ENCODE results near the gene NR3C2. TPM values are rescaled to one million over a fixed set of nuclear protein-coding genes. Genes with fewer than 3 reads are reported as not detected.

The NR3C2 gene
- total and polyA plus RNA-seq, 3 experiments from 2014 or later, result 5.7 to 7.3 (median 6.3) TPM

DNA sequence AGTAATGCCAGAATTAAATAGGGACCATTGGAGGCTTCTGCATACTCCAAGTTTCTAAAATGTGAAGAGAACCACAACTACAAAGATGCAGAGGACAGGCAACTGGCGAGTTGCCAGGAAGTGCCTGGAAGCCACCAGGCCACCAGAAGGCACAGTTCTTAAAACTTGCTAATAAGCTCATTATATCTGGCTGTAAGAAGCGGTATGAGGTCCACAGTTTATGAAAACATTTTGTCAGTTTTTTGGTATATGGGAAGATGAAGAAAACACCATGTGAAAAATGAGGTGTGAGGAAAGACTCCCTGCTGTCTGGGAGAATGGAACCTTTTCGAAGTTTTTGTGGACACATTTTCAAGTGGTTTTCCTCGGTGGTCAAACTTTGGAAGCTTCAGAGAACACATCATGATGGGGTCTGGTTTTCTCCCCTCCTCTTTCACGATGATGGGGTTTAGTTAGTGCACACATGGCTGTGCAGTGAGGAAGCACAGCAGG lies 202.7 kb downstream of the NR3C2 start:
- Mint-ChIP-seq H3K27ac (peak overlapping the region in 2 of 8 donors; percentile 24 to 32), H3K36me3 (peaks cover 0 to 4% (median 3%) of the 10 kb centered on the region in 3 donors), H3K4me3 (no peak overlapping the region), H3K27me3 (no peaks in the 10 kb centered on the region), H3K4me1 (peaks cover 13 to 35% (median 20%) of the 10 kb centered on the region in 3 donors), H3K9me3 (no peaks in the 10 kb centered on the region)
- Histone ChIP-seq H3K9me3 (ENCODE audit: low read length) (no peaks in the 10 kb centered on the region), H3K4me3 (ENCODE audit: low read length) (no peak overlapping the region), H3K36me3 (ENCODE audit: insufficient read depth, low read length) (no peaks in the 10 kb centered on the region), H3K27me3 (ENCODE audit: insufficient read depth, low read length, poor library complexity, severe bottlenecking) (no peaks in the 10 kb centered on the region), H3K4me1 (ENCODE audit: insufficient read depth, low read length) (no peaks in the 10 kb centered on the region), H3K27ac (ENCODE audit: low read depth, low read length) (no peak overlapping the region)
- peak in 1 of 5 donors; percentile 5 for DNase-seq
- POLR2A ChIA-PET, result no interaction called here
- CTCF ChIA-PET, result no interaction called here

DNA sequence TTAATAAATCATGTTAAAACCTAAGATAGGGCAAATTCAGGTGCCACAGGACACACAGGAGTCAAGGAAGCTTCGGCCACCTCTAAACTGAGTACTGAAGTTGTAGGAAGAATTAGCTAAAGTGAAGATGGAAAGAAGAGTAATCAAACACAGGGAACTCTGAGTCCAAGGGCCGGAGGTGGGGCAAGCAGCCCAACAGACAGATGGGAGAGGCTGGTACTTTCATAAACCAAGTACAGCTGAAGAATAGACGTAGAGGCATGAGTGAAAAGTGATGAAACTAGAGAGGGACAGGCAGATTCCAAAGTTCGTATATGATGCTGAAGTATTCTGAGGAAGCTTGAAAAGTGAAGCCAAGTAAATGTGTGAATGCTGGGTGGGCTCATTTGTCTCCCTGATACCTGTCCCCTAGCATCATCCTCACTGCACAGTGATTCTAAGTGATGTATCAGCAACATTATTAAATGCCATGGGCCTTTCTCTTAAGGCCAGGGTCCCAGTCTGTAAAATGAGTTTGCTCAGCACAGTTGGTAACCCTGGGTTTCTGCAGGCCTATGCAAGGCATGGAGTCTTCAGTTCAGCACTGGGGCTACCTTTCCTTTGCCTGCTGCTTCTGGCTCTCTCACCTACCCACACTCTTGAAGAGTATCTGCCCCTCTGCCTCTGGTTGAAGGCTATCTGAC lies 203.3 kb downstream of the NR3C2 start:
- Mint-ChIP-seq H3K27me3 (no peaks in the 10 kb centered on the region), H3K9me3 (no peaks in the 10 kb centered on the region), H3K4me3 (no peak overlapping the region), H3K4me1 (peaks cover 8 to 35% (median 17%) of the 10 kb centered on the region in 3 donors), H3K36me3 (peaks cover 0 to 6% (median 2%) of the 10 kb centered on the region in 3 donors), H3K27ac (peak overlapping the region in 3 of 8 donors; percentile 1 to 87 (median 6))
- Histone ChIP-seq H3K27ac (ENCODE audit: low read depth, low read length) (no peak overlapping the region), H3K36me3 (ENCODE audit: insufficient read depth, low read length) (no peaks in the 10 kb centered on the region), H3K4me1 (ENCODE audit: insufficient read depth, low read length) (no peaks in the 10 kb centered on the region), H3K27me3 (ENCODE audit: insufficient read depth, low read length, poor library complexity, severe bottlenecking) (no peaks in the 10 kb centered on the region), H3K4me3 (ENCODE audit: low read length) (no peak overlapping the region), H3K9me3 (ENCODE audit: low read length) (no peaks in the 10 kb centered on the region)
- no peak for DNase-seq
- POLR2A ChIA-PET, result no interaction called here
- CTCF ChIA-PET, result interaction anchor here (1.2 kb wide), 1 partner anchor 10 kb away, joined by 4 read pairs; no protein-coding TSS in a partner anchor

DNA sequence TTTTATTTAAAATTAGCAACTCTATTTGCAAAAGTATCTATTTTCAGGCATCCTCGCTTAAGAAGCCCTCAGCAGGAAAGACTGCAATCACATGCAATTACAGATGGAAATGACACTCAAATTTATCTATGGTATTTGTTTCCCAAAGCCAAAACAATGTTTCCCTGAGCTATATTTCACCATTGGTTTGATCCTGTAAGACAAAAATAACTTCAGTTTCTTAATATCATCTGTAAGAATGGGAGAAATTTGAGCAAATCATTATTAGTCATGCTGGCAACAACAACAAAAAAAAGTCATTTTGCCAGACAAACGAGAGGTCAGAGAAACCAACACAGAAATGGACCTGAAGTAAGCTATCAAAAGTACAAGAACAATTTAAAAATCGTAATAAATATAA lies 204.1 kb downstream of the NR3C2 start:
- DNase-seq, result no peak
- no peaks in the 10 kb centered on the region for H3K27me3 ChIP-seq (ENCODE audit: insufficient read depth, low read length, poor library complexity, severe bottlenecking)
- H3K27me3 Mint-ChIP-seq, result no peaks in the 10 kb centered on the region
- H3K9me3 Mint-ChIP-seq, result peaks cover 0 to 1% (median 0%) of the 10 kb centered on the region in 5 donors
- H3K4me3 ChIP-seq (ENCODE audit: low read length), result no peak overlapping the region
- H3K27ac Mint-ChIP-seq, result no peak overlapping the region
- no peaks in the 10 kb centered on the region for H3K9me3 ChIP-seq (ENCODE audit: low read length)
- H3K36me3 Mint-ChIP-seq, result peaks cover 0 to 7% (median 2%) of the 10 kb centered on the region in 3 donors
- H3K4me1 Mint-ChIP-seq, result peaks cover 6 to 33% (median 17%) of the 10 kb centered on the region in 3 donors
- H3K36me3 ChIP-seq (ENCODE audit: insufficient read depth, low read length), result no peaks in the 10 kb centered on the region
- no peak overlapping the region for H3K4me3 Mint-ChIP-seq
- POLR2A ChIA-PET, result no interaction called here
- H3K4me1 ChIP-seq (ENCODE audit: insufficient read depth, low read length), result no peaks in the 10 kb centered on the region
- H3K27ac ChIP-seq (ENCODE audit: low read depth, low read length), result no peak overlapping the region
- CTCF ChIA-PET, result interaction anchor here (1.2 kb wide), 1 partner anchor 10 kb away, joined by 4 read pairs; no protein-coding TSS in a partner anchor

DNA sequence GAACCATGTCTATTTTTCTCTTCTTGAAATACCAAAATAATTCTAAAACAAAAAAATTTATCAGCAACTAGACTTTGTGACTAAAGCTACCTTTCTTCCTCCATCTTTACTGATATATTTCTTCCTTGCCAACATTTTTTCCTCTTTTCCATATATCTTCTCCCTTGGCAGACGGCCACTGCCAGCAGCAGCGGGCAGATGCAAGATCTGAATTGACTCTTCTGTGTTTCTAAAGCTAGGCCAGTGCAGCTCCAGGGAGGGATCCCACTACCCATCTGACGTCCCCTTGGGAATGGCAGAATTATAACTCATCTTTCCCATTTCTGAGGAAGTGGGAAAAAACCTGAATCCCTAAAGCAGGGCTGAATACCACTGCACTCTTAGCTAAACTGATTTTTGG lies 206.4 kb downstream of the NR3C2 start:
- Histone ChIP-seq H3K9me3 (ENCODE audit: low read length) (no peaks in the 10 kb centered on the region), H3K27me3 (ENCODE audit: insufficient read depth, low read length, poor library complexity, severe bottlenecking) (no peaks in the 10 kb centered on the region), H3K27ac (ENCODE audit: low read depth, low read length) (no peak overlapping the region), H3K36me3 (ENCODE audit: insufficient read depth, low read length) (no peaks in the 10 kb centered on the region), H3K4me1 (ENCODE audit: insufficient read depth, low read length) (no peaks in the 10 kb centered on the region), H3K4me3 (ENCODE audit: low read length) (no peak overlapping the region)
- no peak overlapping the region for H3K27ac Mint-ChIP-seq
- ChIA-PET POLR2A (interaction anchor here (0.7 kb wide), 1 partner anchor 10 kb away, joined by 3 read pairs; no protein-coding TSS in a partner anchor), CTCF (no interaction called here)
- H3K4me3 Mint-ChIP-seq, result no peak overlapping the region
- H3K9me3 Mint-ChIP-seq, result peaks cover 0 to 6% (median 0%) of the 10 kb centered on the region in 5 donors
- peaks cover 6 to 42% (median 15%) of the 10 kb centered on the region in 3 donors for H3K4me1 Mint-ChIP-seq
- H3K36me3 Mint-ChIP-seq, result peaks cover 4 to 12% (median 7%) of the 10 kb centered on the region in 3 donors
- H3K27me3 Mint-ChIP-seq, result no peaks in the 10 kb centered on the region
- no peak for DNase-seq

GRCh38 chr4:148229798-148230197 lies 212.4 kb downstream of the NR3C2 start:
- peaks cover 11 to 41% (median 11%) of the 10 kb centered on the region in 3 donors for H3K4me1 Mint-ChIP-seq
- POLR2A ChIA-PET, result no interaction called here
- CTCF ChIA-PET, result interaction anchor here (1.0 kb wide), 1 partner anchor 22 kb away, joined by 3 read pairs; no protein-coding TSS in a partner anchor
- peak overlapping the region in 1 of 7 donors; percentile 10 for H3K4me3 Mint-ChIP-seq
- no peaks in the 10 kb centered on the region for H3K4me1 ChIP-seq (ENCODE audit: insufficient read depth, low read length)
- DNase-seq, result no peak
- no peak overlapping the region for H3K4me3 ChIP-seq (ENCODE audit: low read length)
- H3K36me3 Mint-ChIP-seq, result peaks cover 3 to 10% (median 7%) of the 10 kb centered on the region in 3 donors
- no peaks in the 10 kb centered on the region for H3K9me3 ChIP-seq (ENCODE audit: low read length)
- no peaks in the 10 kb centered on the region for H3K27me3 ChIP-seq (ENCODE audit: insufficient read depth, low read length, poor library complexity, severe bottlenecking)
- peaks cover 0 to 3% of the 10 kb centered on the region in 2 donors for H3K27me3 Mint-ChIP-seq
- H3K27ac ChIP-seq (ENCODE audit: low read depth, low read length), result no peak overlapping the region
- peaks cover 0 to 6% (median 0%) of the 10 kb centered on the region in 5 donors for H3K9me3 Mint-ChIP-seq
- peak overlapping the region in 2 of 8 donors; percentile 24 to 43 for H3K27ac Mint-ChIP-seq
- no peaks in the 10 kb centered on the region for H3K36me3 ChIP-seq (ENCODE audit: insufficient read depth, low read length)

GRCh38 chr4:148229028-148229427 lies 213.2 kb downstream of the NR3C2 start:
- H3K27ac Mint-ChIP-seq, result peak overlapping the region in 1 of 8 donors; percentile 48
- Histone ChIP-seq H3K36me3 (ENCODE audit: insufficient read depth, low read length) (no peaks in the 10 kb centered on the region), H3K4me3 (ENCODE audit: low read length) (no peak overlapping the region), H3K27me3 (ENCODE audit: insufficient read depth, low read length, poor library complexity, severe bottlenecking) (no peaks in the 10 kb centered on the region), H3K27ac (ENCODE audit: low read depth, low read length) (no peak overlapping the region), H3K4me1 (ENCODE audit: insufficient read depth, low read length) (no peaks in the 10 kb centered on the region), H3K9me3 (ENCODE audit: low read length) (no peaks in the 10 kb centered on the region)
- H3K4me1 Mint-ChIP-seq, result peaks cover 12 to 47% (median 17%) of the 10 kb centered on the region in 3 donors
- peaks cover 3 to 10% (median 7%) of the 10 kb centered on the region in 3 donors for H3K36me3 Mint-ChIP-seq
- no peak overlapping the region for H3K4me3 Mint-ChIP-seq
- H3K9me3 Mint-ChIP-seq, result peaks cover 0 to 6% (median 0%) of the 10 kb centered on the region in 5 donors
- peaks cover 0 to 3% of the 10 kb centered on the region in 2 donors for H3K27me3 Mint-ChIP-seq
- POLR2A ChIA-PET, result no interaction called here
- no peak for DNase-seq
- CTCF ChIA-PET, result interaction anchor here (1.3 kb wide), 1 partner anchor 10 kb away, joined by 4 read pairs; no protein-coding TSS in a partner anchor

- H3K27me3 ChIP-seq (ENCODE audit: insufficient read depth, low read length, poor library complexity, severe bottlenecking), result no peaks in the 10 kb centered on the region
- H3K4me1 ChIP-seq (ENCODE audit: insufficient read depth, low read length), result no peaks in the 10 kb centered on the region
- Mint-ChIP-seq H3K27me3 (peaks cover 0 to 3% of the 10 kb centered on the region in 2 donors), H3K4me1 (peaks cover 14 to 39% (median 17%) of the 10 kb centered on the region in 3 donors), H3K4me3 (no peak overlapping the region), H3K36me3 (peaks cover 0 to 3% (median 2%) of the 10 kb centered on the region in 3 donors), H3K9me3 (no peaks in the 10 kb centered on the region), H3K27ac (no peak overlapping the region)
- CTCF ChIA-PET, result no interaction called here
- DNase-seq, result no peak
- no peaks in the 10 kb centered on the region for H3K36me3 ChIP-seq (ENCODE audit: insufficient read depth, low read length)
- H3K4me3 ChIP-seq (ENCODE audit: low read length), result no peak overlapping the region
- no peak overlapping the region for H3K27ac ChIP-seq (ENCODE audit: low read depth, low read length)
- POLR2A ChIA-PET, result no interaction called here
- H3K9me3 ChIP-seq (ENCODE audit: low read length), result no peaks in the 10 kb centered on the region
Observed at GRCh38 chr4:148227147-148227546, 215.1 kb downstream of the NR3C2 start.

GRCh38 chr4:148226341-148226740 lies 215.9 kb downstream of the NR3C2 start:
- H3K4me1 Mint-ChIP-seq, result peaks cover 12 to 32% (median 17%) of the 10 kb centered on the region in 3 donors
- Histone ChIP-seq H3K4me3 (ENCODE audit: low read length) (no peak overlapping the region), H3K27ac (ENCODE audit: low read depth, low read length) (no peak overlapping the region), H3K4me1 (ENCODE audit: insufficient read depth, low read length) (no peaks in the 10 kb centered on the region), H3K27me3 (ENCODE audit: insufficient read depth, low read length, poor library complexity, severe bottlenecking) (no peaks in the 10 kb centered on the region), H3K36me3 (ENCODE audit: insufficient read depth, low read length) (no peaks in the 10 kb centered on the region), H3K9me3 (ENCODE audit: low read length) (no peaks in the 10 kb centered on the region)
- ChIA-PET CTCF (no interaction called here), POLR2A (no interaction called here)
- no peaks in the 10 kb centered on the region for H3K9me3 Mint-ChIP-seq
- peaks cover 0 to 3% of the 10 kb centered on the region in 2 donors for H3K27me3 Mint-ChIP-seq
- no peaks in the 10 kb centered on the region for H3K36me3 Mint-ChIP-seq
- no peak overlapping the region for H3K4me3 Mint-ChIP-seq
- DNase-seq, result no peak
- H3K27ac Mint-ChIP-seq, result no peak overlapping the region

All from CD8-positive, alpha-beta memory T cell (primary cell).